CD14-positive monocyte (primary cell): Measurements from ENCODE around the gene ATP8A1. TPM values are rescaled to one million over a fixed set of nuclear protein-coding genes. Genes with fewer than 3 reads are reported as not detected.

ENCODE experiments used
- DNase-seq, 3 donors: peaks; one replicate each; pipeline ENCODE4 v3.0.0-alpha.2; 2011 to 2022
- H2AFZ ChIP-seq: 2 replicates; pipeline ENCODE4 v1.6.0; 2012; ENCODE audit warnings: mild to moderate bottlenecking, low read depth, low read length, inconsistent platforms; ENCODE audit not compliant: insufficient read depth, poor library complexity, severe bottlenecking
- H3K27ac ChIP-seq, 2 donors: 1 replicate in 1 of 2; 2 replicates in 1 of 2; pipeline ENCODE4 v1.5.1; 2012 to 2013; ENCODE audit warnings: low read length in 2 of 2, control low read depth in 1 of 2, inconsistent platforms in 1 of 2, low read depth in 1 of 2, mild to moderate bottlenecking in 1 of 2
- H3K27me3 ChIP-seq, 2 donors: one replicate each; pipeline versions ENCODE4 v1.6.0 to v1.6.1; 2011 to 2013; ENCODE audit warnings: low read length in 2 of 2; ENCODE audit not compliant: control insufficient read depth in 2 of 2, insufficient read depth in 2 of 2
- H3K36me3 ChIP-seq, 2 donors: replicated peaks in 1 of 2; 1 replicate in 1 of 2; 2 replicates in 1 of 2; pipeline versions ENCODE4 v1.5.1 to v1.6.1; 2012 to 2013; ENCODE audit warnings: low read length in 2 of 2, control low read depth in 1 of 2, inconsistent platforms in 1 of 2, mild to moderate bottlenecking in 1 of 2; ENCODE audit not compliant: insufficient read depth in 2 of 2, control insufficient read depth in 1 of 2
- H3K4me1 ChIP-seq, 2 donors: 1 replicate in 1 of 2; 2 replicates in 1 of 2; pipeline versions ENCODE4 v1.5.1 to v1.6.1; 2012 to 2013; ENCODE audit warnings: low read length in 2 of 2, control low read depth in 1 of 2, inconsistent platforms in 1 of 2, mild to moderate bottlenecking in 1 of 2, moderate library complexity in 1 of 2; ENCODE audit not compliant: insufficient read depth in 2 of 2, control insufficient read depth in 1 of 2
- H3K4me2 ChIP-seq: replicated peaks from 2 replicates; pipeline ENCODE3; 2012; ENCODE audit warnings: low read length, moderate library complexity, mild to moderate bottlenecking; ENCODE audit not compliant: poor library complexity, severe bottlenecking; ENCODE audit errors: extremely low read depth
- H3K4me3 ChIP-seq, 3 experiments: fragments of 200-600 bp in 1 of 3; sonication (generic) in 1 of 3; replicated peaks in 1 of 3; 1 replicate in 2 of 3; 2 replicates in 1 of 3; pipeline ENCODE4 v1.5.1; 2011 to 2013; ENCODE audit warnings: low read length in 3 of 3, mild to moderate bottlenecking in 3 of 3, control low read depth in 2 of 3, low read depth in 2 of 3, inconsistent platforms in 1 of 3, moderate library complexity in 1 of 3
- H3K79me2 ChIP-seq: 2 replicates; pipeline ENCODE4 v1.6.0; 2012; ENCODE audit warnings: mild to moderate bottlenecking, control low read depth, inconsistent platforms, low read length, moderate library complexity; ENCODE audit not compliant: insufficient read depth
- H3K9ac ChIP-seq: 2 replicates; pipeline ENCODE4 v1.6.0; 2017; ENCODE audit warnings: low read length, mild to moderate bottlenecking; ENCODE audit not compliant: insufficient read depth, poor library complexity, severe bottlenecking
- H3K9me3 ChIP-seq, 2 donors: replicated peaks in 1 of 2; 1 replicate in 1 of 2; 2 replicates in 1 of 2; pipeline versions ENCODE4 v1.5.1 to v1.6.1; 2012 to 2013; ENCODE audit warnings: low read length in 2 of 2, control low read depth in 1 of 2; ENCODE audit not compliant: control insufficient read depth in 1 of 2, insufficient read depth in 1 of 2
- H4K20me1 ChIP-seq: 2 replicates; pipeline ENCODE4 v1.6.0; 2012; ENCODE audit warnings: mild to moderate bottlenecking, low read length, control low read depth, moderate library complexity; ENCODE audit not compliant: insufficient read depth
- H3K27ac Mint-ChIP-seq, 7 donors: one replicate each; pipeline ENCODE4 v1.8.0; 2020; ENCODE audit warnings: mild to moderate bottlenecking in 7 of 7, mixed read lengths in 7 of 7, moderate library complexity in 6 of 7, inconsistent platforms in 2 of 7
- H3K27me3 Mint-ChIP-seq, 3 donors: one replicate each; pipeline ENCODE4 v1.8.0; 2021 to 2022; ENCODE audit warnings: low read depth in 3 of 3, mild to moderate bottlenecking in 3 of 3, mixed read lengths in 3 of 3, moderate library complexity in 3 of 3, inconsistent platforms in 1 of 3
- H3K36me3 Mint-ChIP-seq, 2 donors: one replicate each; pipeline ENCODE4 v1.8.0; 2020; ENCODE audit warnings: mixed read lengths in 2 of 2, inconsistent platforms in 1 of 2, mild to moderate bottlenecking in 1 of 2
- H3K4me1 Mint-ChIP-seq: one replicate; pipeline ENCODE4 v1.8.0; 2020; ENCODE audit warnings: mild to moderate bottlenecking, mixed read lengths
- H3K4me3 Mint-ChIP-seq, 2 donors: one replicate each; pipeline ENCODE4 v1.8.0; 2020; ENCODE audit warnings: mild to moderate bottlenecking in 2 of 2, mixed read lengths in 2 of 2, moderate library complexity in 1 of 2
- H3K9me3 Mint-ChIP-seq, 7 donors: one replicate each; pipeline ENCODE4 v1.8.0; 2020 to 2022; ENCODE audit warnings: mixed read lengths in 7 of 7, mild to moderate bottlenecking in 6 of 7, moderate library complexity in 6 of 7, inconsistent platforms in 2 of 7
- CTCF ChIP-seq: fragments of 200-600 bp; IDR thresholded peaks from one replicate; pipeline ENCODE4 v1.8.0; 2022; ENCODE audit warnings: antibody characterized with exemption, mild to moderate bottlenecking
- WGBS: methylation state at CpG from one replicate; pipeline ENCODE4 v1.1.5; 2013; ENCODE audit warnings: missing lambda C conversion rate; ENCODE audit not compliant: insufficient coverage; 5-methylcytosine and 5-hydroxymethylcytosine counted together
- intact Hi-C, 2 donors: fragments of 100-400 bp; cut with micrococcal nuclease; formaldehyde crosslinking; loops; one replicate each; pipeline versions ENCODE4 v1.15.0 to v1.15.1; 2023
- polyA plus RNA-seq, 3 donors: library from polyadenylated mRNA; depleted of rRNA in 1 of 3; unstranded in 2 of 3; stranded (reverse) in 1 of 3; fragments of 300-500 nt in 2 of 3; fragments of >200 nt in 1 of 3; fragmentation: Illumina TruSeq in 2 of 3; gene quantifications; 1 replicate in 2 of 3; 2 replicates in 1 of 3; pipeline ENCODE4 v1.2.3, GENCODE V29; 2012 to 2021

ATP8A1 gene
- polyA plus RNA-seq, 3 donors: 2.2 to 10.8 (median 3.2) TPM

GRCh38 chr4:42392436-42392835, 264.5 kb downstream of the ATP8A1 start:
- Histone ChIP-seq H3K27ac (no peak overlapping the region), H3K4me1 (peaks cover 10 to 12% of the 10 kb centered on the region in 2 donors), H3K9me3 (no peaks in the 10 kb centered on the region), H3K9ac (no peak overlapping the region), H4K20me1 (no peaks in the 10 kb centered on the region), H3K27me3 (peaks cover 25 to 33% of the 10 kb centered on the region in 2 donors), H3K36me3 (no peaks in the 10 kb centered on the region), H2AFZ (no peak overlapping the region), H3K4me2 (no peak overlapping the region), H3K4me3 (no peak overlapping the region), H3K79me2 (no peaks in the 10 kb centered on the region)
- no peak for TF ChIP-seq CTCF
- DNase-seq: no peak
- intact Hi-C loops: no loop called here
- H3K27ac Mint-ChIP-seq: no peak overlapping the region
- H3K4me1 Mint-ChIP-seq: peaks cover 16% of the 10 kb centered on the region
- WGBS: 90% methylated on average over 1 of the region's 4 CpGs
- H3K9me3 Mint-ChIP-seq: peaks cover 0 to 13% (median 8%) of the 10 kb centered on the region in 7 donors
- H3K4me3 Mint-ChIP-seq: no peak overlapping the region
- peaks cover 2 to 3% of the 10 kb centered on the region in 2 donors for H3K36me3 Mint-ChIP-seq
- H3K27me3 Mint-ChIP-seq: peaks cover 39 to 43% (median 42%) of the 10 kb centered on the region in 3 donors

GRCh38 chr4:42391981-42392380, 264.9 kb downstream of the ATP8A1 start:
- Mint-ChIP-seq H3K4me3 (no peak overlapping the region), H3K4me1 (peaks cover 12% of the 10 kb centered on the region)
- no peaks in the 10 kb centered on the region for H3K9me3 ChIP-seq

More at GRCh38 chr4:42391981-42392380, 264.9 kb downstream of the ATP8A1 start:
- no peak for TF ChIP-seq CTCF
- no peak overlapping the region for H3K4me2 ChIP-seq
- DNase-seq: no peak
- no peaks in the 10 kb centered on the region for H3K36me3 ChIP-seq
- H3K9ac ChIP-seq: no peak overlapping the region
- no peaks in the 10 kb centered on the region for H4K20me1 ChIP-seq
- H3K27ac Mint-ChIP-seq: no peak overlapping the region
- WGBS: 100% methylated on average over 1 of the region's 5 CpGs
- H3K79me2 ChIP-seq: no peaks in the 10 kb centered on the region
- no peak overlapping the region for H2AFZ ChIP-seq
- H3K27me3 ChIP-seq: peaks cover 24 to 28% of the 10 kb centered on the region in 2 donors
- H3K9me3 Mint-ChIP-seq: peaks cover 0 to 13% (median 4%) of the 10 kb centered on the region in 7 donors
- no peak overlapping the region for H3K4me3 ChIP-seq
- peaks cover 35 to 39% (median 38%) of the 10 kb centered on the region in 3 donors for H3K27me3 Mint-ChIP-seq
- intact Hi-C loops: no loop called here
- H3K4me1 ChIP-seq: peaks cover 7 to 8% of the 10 kb centered on the region in 2 donors
- H3K36me3 Mint-ChIP-seq: peaks cover under 1 to 2% of the 10 kb centered on the region in 2 donors
- no peak overlapping the region for H3K27ac ChIP-seq
